Panc1 (cell line): Measurements from ENCODE around the gene RPS6KA3. TPM values are rescaled to one million over a fixed set of nuclear protein-coding genes. Genes with fewer than 3 reads are reported as not detected.

Experiments used
- ATAC-seq: fragments of 200-7000 bp; cut with Tn5 transposase; 2 replicates; pipeline ENCODE4 v1.9.1; 2020; ENCODE audit warnings: mild to moderate bottlenecking, moderate library complexity
- BruUV-seq: library from RNA; stranded (reverse); fragments of 400-500 nt; replicated peaks from 2 replicates; lab custom pipeline; 2021; lab: Mats Ljungman, UMichigan
- CTCF ChIA-PET: fragments of 300-600 bp; sonication (Branson Sonifier 250); formaldehyde crosslinking; loops from one replicate; lab custom pipeline; 2022; ENCODE audit warnings: antibody characterized with exemption; lab: Charles Lee
- POLR2A ChIA-PET: fragments of 300-600 bp; sonication (Branson Sonifier 250); formaldehyde crosslinking; loops from one replicate; lab custom pipeline; 2022; ENCODE audit warnings: antibody characterized with exemption; lab: Charles Lee
- DNase-seq: peaks from one replicate; pipeline ENCODE4 v3.0.0-alpha.2; 2010; ENCODE audit warnings: low read depth, low spot score
- H3K27ac ChIP-seq: 2 replicates; pipeline ENCODE4 v1.5.1; 2011; ENCODE audit warnings: mild to moderate bottlenecking, low read length, inconsistent platforms
- H3K27me3 ChIP-seq: fragments of 200-500 bp; sonication (Bioruptor generic); 2 replicates; pipeline ENCODE4 v1.6.0; 2014; ENCODE audit warnings: low read length, inconsistent platforms; ENCODE audit not compliant: control insufficient read depth, insufficient read depth
- H3K36me3 ChIP-seq: fragments of 200-500 bp; sonication (Bioruptor generic); 2 replicates; pipeline ENCODE4 v1.5.1; 2014; ENCODE audit warnings: inconsistent platforms, mild to moderate bottlenecking, low read length, moderate library complexity; ENCODE audit not compliant: control insufficient read depth, insufficient read depth
- H3K4me1 ChIP-seq: 2 replicates; pipeline ENCODE4 v1.5.1; 2011; ENCODE audit warnings: inconsistent platforms, mild to moderate bottlenecking, low read length, moderate library complexity; ENCODE audit not compliant: control insufficient read depth, insufficient read depth
- H3K4me3 ChIP-seq, 2 experiments: 2 replicates each; pipeline ENCODE4 v1.5.1; 2011 to 2012; ENCODE audit warnings: low read depth in 2 of 2, low read length in 2 of 2, mild to moderate bottlenecking in 2 of 2, inconsistent platforms in 1 of 2, moderate library complexity in 1 of 2
- H3K9me3 ChIP-seq: fragments of 200-500 bp; sonication (Bioruptor generic); 2 replicates; pipeline ENCODE4 v1.5.1; 2014; ENCODE audit warnings: low read depth, mild to moderate bottlenecking, inconsistent platforms, low read length, moderate library complexity; ENCODE audit not compliant: control insufficient read depth, insufficient read depth
- POLR2AphosphoS5 ChIP-seq: IDR thresholded peaks from 2 replicates; pipeline ENCODE4 v1.6.1; 2012; ENCODE audit warnings: mild to moderate bottlenecking, low read depth, low read length, moderate library complexity
- SIN3A ChIP-seq: IDR thresholded peaks from 2 replicates; pipeline ENCODE4 v1.6.1; 2012; ENCODE audit warnings: low read depth, mild to moderate bottlenecking, low read length, moderate library complexity, borderline replicate concordance; ENCODE audit not compliant: insufficient read depth
- TCF7L2 ChIP-seq: IDR thresholded peaks from 2 replicates; pipeline ENCODE4 v1.6.1; 2011; ENCODE audit warnings: mild to moderate bottlenecking, low read depth, low read length, inconsistent platforms
- in situ Hi-C: cut with HindIII; loops from 2 replicates; pipeline ENCODE4 v1.10.0; 2016; ENCODE audit warnings: low sequenced_read_pairs, low pct_unique_long_range_greater_than_20kb
- intact Hi-C: fragments of 100-400 bp; cut with micrococcal nuclease; formaldehyde crosslinking; loops from one replicate; pipeline ENCODE4 v1.10.0; 2022; ENCODE audit not compliant: unreplicated experiment
- total RNA-seq: library from RNA; stranded (reverse); gene quantifications from one replicate; pipeline ENCODE4 v1.2.1, GENCODE V29; 2021; ENCODE audit not compliant: unreplicated experiment
- TF ChIP-seq, protein P1 (sequence below): fragments of 450-650 bp; IDR thresholded peaks from 2 replicates; pipeline ENCODE4 v1.5.1; 2017; ENCODE audit warnings: mild to moderate bottlenecking
- TF ChIP-seq, protein P2 (sequence below), 2 experiments: IDR thresholded peaks; 2 replicates each; pipeline ENCODE4 v1.6.1; 2011 to 2012; ENCODE audit warnings: low read depth in 2 of 2, control low read depth in 1 of 2, low read length in 1 of 2, mild to moderate bottlenecking in 1 of 2, moderate library complexity in 1 of 2; ENCODE audit not compliant: insufficient read depth in 1 of 2

The RPS6KA3 gene
- total RNA-seq, 1 experiment from 2014 or later, result 40.5 TPM

DNA sequence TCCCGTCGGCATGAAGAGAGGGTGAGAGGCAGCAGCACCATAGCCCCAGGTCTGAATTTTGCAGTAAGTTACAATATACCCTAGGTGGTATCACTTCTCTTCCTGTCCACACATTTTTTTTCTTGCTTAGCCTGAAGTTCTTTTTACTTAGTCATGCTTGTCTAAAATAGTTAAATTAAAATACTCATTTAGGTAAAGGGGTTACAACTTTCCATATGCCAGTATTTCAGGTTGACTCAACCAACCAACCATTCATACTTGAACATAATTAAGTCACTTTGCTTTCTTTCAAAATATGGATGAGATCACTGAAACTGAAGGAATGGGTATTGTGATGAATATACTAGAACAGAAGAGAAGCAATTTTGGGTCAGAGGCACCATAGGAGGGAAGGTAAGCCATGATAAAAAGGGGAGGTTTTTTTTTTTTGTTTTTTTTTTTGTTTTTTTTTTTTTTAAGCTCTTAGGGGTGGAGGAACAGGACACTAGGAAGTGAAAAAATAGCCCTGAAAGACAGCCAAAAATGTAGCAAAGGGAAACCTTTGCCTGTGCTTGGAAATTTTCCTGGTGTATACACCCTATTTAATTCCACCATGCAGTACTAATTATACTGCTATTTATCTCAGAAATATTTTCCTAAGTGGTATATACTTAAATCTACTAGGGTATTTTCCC is 41.8 kb downstream of the RPS6KA3 start:
- no TSS peak for BruUV-seq
- in situ Hi-C loops (no loop called here), intact Hi-C loops (no loop called here)
- no peak for DNase-seq
- H3K4me3 ChIP-seq, result no peak overlapping the region
- no peaks in the 10 kb centered on the region for H3K27me3 ChIP-seq
- H3K27ac ChIP-seq, result no peak overlapping the region
- no peaks in the 10 kb centered on the region for H3K9me3 ChIP-seq
- H3K36me3 ChIP-seq, result no peaks in the 10 kb centered on the region
- H3K4me1 ChIP-seq, result no peaks in the 10 kb centered on the region
- ChIA-PET CTCF (interaction anchor here (0.6 kb wide), 1 partner anchor 19 kb away, joined by 3 read pairs; no protein-coding TSS in a partner anchor), POLR2A (no interaction called here)
- no peak for ATAC-seq
- TF ChIP-seq TCF7L2 (no peak), POLR2AphosphoS5 (no peak), SIN3A (no peak)
- TF ChIP-seq, protein P1, sequence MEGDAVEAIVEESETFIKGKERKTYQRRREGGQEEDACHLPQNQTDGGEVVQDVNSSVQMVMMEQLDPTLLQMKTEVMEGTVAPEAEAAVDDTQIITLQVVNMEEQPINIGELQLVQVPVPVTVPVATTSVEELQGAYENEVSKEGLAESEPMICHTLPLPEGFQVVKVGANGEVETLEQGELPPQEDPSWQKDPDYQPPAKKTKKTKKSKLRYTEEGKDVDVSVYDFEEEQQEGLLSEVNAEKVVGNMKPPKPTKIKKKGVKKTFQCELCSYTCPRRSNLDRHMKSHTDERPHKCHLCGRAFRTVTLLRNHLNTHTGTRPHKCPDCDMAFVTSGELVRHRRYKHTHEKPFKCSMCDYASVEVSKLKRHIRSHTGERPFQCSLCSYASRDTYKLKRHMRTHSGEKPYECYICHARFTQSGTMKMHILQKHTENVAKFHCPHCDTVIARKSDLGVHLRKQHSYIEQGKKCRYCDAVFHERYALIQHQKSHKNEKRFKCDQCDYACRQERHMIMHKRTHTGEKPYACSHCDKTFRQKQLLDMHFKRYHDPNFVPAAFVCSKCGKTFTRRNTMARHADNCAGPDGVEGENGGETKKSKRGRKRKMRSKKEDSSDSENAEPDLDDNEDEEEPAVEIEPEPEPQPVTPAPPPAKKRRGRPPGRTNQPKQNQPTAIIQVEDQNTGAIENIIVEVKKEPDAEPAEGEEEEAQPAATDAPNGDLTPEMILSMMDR, result no peak
- TF ChIP-seq, protein P2, sequence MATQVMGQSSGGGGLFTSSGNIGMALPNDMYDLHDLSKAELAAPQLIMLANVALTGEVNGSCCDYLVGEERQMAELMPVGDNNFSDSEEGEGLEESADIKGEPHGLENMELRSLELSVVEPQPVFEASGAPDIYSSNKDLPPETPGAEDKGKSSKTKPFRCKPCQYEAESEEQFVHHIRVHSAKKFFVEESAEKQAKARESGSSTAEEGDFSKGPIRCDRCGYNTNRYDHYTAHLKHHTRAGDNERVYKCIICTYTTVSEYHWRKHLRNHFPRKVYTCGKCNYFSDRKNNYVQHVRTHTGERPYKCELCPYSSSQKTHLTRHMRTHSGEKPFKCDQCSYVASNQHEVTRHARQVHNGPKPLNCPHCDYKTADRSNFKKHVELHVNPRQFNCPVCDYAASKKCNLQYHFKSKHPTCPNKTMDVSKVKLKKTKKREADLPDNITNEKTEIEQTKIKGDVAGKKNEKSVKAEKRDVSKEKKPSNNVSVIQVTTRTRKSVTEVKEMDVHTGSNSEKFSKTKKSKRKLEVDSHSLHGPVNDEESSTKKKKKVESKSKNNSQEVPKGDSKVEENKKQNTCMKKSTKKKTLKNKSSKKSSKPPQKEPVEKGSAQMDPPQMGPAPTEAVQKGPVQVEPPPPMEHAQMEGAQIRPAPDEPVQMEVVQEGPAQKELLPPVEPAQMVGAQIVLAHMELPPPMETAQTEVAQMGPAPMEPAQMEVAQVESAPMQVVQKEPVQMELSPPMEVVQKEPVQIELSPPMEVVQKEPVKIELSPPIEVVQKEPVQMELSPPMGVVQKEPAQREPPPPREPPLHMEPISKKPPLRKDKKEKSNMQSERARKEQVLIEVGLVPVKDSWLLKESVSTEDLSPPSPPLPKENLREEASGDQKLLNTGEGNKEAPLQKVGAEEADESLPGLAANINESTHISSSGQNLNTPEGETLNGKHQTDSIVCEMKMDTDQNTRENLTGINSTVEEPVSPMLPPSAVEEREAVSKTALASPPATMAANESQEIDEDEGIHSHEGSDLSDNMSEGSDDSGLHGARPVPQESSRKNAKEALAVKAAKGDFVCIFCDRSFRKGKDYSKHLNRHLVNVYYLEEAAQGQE (IDR thresholded peaks at IDR 0.05; ENCODE audit: insufficient read depth in 1 of 2, low read depth in 2 of 2, low read length in 1 of 2), result no peak

DNA sequence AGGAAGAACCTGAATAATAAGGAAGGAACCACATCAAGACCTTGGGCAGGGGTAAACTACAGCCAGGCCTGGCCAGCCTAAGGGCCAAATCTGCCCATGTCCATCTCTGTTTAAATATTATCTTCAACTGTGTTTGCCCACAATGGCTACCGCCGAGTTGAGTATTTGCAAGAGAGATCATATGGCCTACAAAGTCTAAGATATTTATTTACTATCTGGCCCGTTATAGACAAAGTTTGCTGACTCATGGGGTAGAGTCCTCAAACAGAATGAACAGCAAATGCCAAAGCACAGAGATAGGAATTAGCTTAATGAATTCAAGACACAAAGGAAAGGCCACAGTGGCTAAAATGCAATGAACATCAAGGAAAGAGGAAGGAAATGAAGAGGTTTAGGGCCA is 44.8 kb downstream of the RPS6KA3 start:
- POLR2A ChIA-PET, result no interaction called here
- Histone ChIP-seq H3K4me1 (no peaks in the 10 kb centered on the region), H3K9me3 (no peaks in the 10 kb centered on the region), H3K36me3 (no peaks in the 10 kb centered on the region), H3K27me3 (no peaks in the 10 kb centered on the region), H3K27ac (no peak overlapping the region), H3K4me3 (no peak overlapping the region)
- ATAC-seq (no peak), DNase-seq (no peak)
- in situ Hi-C loops, result no loop called here
- intact Hi-C loops, result no loop called here
- no peak for TF ChIP-seq SIN3A
- TF ChIP-seq, protein P2 (IDR thresholded peaks at IDR 0.05; ENCODE audit: insufficient read depth in 1 of 2, low read depth in 2 of 2, low read length in 1 of 2), result no peak
- no TSS peak for BruUV-seq
- CTCF ChIA-PET, result no interaction called here
